Gastroesophageal sphincter (tissue), 3 donors: ENCODE data around the gene LILRA5.
"Not testable (repeated sequence)": the region's sequence is repeated elsewhere in the genome, so short reads cannot be mapped to it uniquely, and the experiment has no call there.

Experiments
- EP300 ChIP-seq: sonication (generic); formaldehyde crosslinking; IDR thresholded peaks from one replicate; pipeline ENCODE4 v1.6.1; 2017; ENCODE audit warnings: antibody characterized with exemption, mild to moderate bottlenecking
- POLR2A ChIP-seq, 2 donors: fragments of 450-650 bp; IDR thresholded peaks; one replicate each; pipeline ENCODE4 v1.6.1; 2017; ENCODE audit warnings: antibody characterized with exemption in 2 of 2, mild to moderate bottlenecking in 2 of 2, moderate library complexity in 1 of 2
- POLR2AphosphoS5 ChIP-seq: sonication (generic); formaldehyde crosslinking; IDR thresholded peaks from one replicate; pipeline ENCODE4 v1.6.1; 2017; ENCODE audit warnings: antibody characterized with exemption
- TF ChIP-seq, protein P1 (sequence below), 4 experiments: fragments of 200-600 bp in 2 of 4; fragments of 450-650 bp in 2 of 4; sonication (generic) in 1 of 4; IDR thresholded peaks; one replicate each; pipeline ENCODE4 v1.5.1; 2017 to 2019; ENCODE audit warnings: antibody characterized with exemption in 4 of 4, mild to moderate bottlenecking in 2 of 4, moderate library complexity in 2 of 4

DNA sequence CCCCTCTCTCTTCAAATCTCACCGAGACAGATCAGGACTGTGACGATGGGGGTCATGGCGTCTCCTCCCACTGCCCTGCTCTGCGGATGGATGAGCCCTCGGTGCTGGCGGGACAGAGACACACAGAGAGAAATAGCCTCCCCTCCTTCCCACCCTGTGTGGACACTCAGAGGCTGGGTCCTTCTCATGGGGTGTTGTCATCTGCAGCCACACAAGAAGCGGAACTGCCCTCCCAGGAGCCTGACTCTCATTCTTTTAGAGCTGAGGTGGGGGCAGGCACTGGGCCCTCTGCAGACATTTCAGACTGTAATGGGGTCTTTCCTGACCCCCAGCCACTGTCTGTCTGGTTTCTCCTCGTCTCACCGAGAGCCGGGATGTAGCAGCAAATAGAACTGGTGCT lies 32.5 kb downstream of the LILRA5 start:
- not testable (repeated sequence) for TF ChIP-seq POLR2A (IDR thresholded peaks at IDR 0.05); POLR2AphosphoS5; EP300
- TF ChIP-seq, protein P1, sequence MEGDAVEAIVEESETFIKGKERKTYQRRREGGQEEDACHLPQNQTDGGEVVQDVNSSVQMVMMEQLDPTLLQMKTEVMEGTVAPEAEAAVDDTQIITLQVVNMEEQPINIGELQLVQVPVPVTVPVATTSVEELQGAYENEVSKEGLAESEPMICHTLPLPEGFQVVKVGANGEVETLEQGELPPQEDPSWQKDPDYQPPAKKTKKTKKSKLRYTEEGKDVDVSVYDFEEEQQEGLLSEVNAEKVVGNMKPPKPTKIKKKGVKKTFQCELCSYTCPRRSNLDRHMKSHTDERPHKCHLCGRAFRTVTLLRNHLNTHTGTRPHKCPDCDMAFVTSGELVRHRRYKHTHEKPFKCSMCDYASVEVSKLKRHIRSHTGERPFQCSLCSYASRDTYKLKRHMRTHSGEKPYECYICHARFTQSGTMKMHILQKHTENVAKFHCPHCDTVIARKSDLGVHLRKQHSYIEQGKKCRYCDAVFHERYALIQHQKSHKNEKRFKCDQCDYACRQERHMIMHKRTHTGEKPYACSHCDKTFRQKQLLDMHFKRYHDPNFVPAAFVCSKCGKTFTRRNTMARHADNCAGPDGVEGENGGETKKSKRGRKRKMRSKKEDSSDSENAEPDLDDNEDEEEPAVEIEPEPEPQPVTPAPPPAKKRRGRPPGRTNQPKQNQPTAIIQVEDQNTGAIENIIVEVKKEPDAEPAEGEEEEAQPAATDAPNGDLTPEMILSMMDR (IDR thresholded peaks at IDR 0.05): not testable (repeated sequence)
